ENCODE results near the gene SSC5D. TPM values are rescaled to one million over a fixed set of nuclear protein-coding genes. Genes with fewer than 3 reads are reported as not detected.

SSC5D gene
- total and polyA plus RNA-seq, 2 donors (not counting 1 experiment from before 2014, with no cell fraction given): 3.0 to 19.7 TPM

DNA sequence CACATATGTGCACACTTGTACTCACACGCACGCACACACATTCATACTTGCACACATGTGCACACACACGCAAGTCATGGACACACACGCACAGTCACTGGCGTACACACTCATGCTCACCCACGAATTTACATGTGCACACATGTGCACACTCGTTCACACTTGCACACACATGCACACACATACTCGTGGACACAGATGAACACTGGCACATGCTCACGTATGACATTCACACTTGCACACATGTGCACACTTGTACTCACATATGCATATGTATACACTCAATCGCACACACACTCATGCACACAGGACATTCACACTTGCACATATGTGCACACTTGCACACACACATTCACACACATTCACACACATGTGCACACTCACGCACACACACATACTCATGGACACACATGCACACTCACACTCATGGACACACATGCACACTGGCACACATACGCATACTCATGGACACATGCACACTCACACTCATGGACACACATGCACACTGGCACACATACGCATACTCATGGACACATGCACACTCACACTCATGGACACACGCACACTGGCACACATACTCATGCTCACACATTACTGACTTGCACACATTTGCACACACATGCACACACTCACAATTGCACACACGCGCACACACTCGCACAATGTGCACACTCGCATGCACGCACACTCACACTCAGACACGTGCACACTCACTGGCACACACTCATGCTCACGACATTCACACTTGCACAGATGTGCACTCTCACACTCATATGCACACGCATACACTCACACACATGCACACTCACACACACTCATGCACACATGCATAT, 39.2 kb downstream of the SSC5D start:
- no peaks in the 10 kb centered on the region for H3K27me3 ChIP-seq (ENCODE audit: control insufficient read depth, insufficient read depth, low read length)
- no peak overlapping the region for H3K4me2 ChIP-seq (ENCODE audit: extremely low read depth, insufficient read depth, low read length)
- H3K9me3 ChIP-seq (ENCODE audit: control insufficient read depth, insufficient read depth, low read depth, low read length): no peaks in the 10 kb centered on the region
- DNase-seq (ENCODE audit: low read depth in 2 of 2): no peak
- TF ChIP-seq, protein P1, sequence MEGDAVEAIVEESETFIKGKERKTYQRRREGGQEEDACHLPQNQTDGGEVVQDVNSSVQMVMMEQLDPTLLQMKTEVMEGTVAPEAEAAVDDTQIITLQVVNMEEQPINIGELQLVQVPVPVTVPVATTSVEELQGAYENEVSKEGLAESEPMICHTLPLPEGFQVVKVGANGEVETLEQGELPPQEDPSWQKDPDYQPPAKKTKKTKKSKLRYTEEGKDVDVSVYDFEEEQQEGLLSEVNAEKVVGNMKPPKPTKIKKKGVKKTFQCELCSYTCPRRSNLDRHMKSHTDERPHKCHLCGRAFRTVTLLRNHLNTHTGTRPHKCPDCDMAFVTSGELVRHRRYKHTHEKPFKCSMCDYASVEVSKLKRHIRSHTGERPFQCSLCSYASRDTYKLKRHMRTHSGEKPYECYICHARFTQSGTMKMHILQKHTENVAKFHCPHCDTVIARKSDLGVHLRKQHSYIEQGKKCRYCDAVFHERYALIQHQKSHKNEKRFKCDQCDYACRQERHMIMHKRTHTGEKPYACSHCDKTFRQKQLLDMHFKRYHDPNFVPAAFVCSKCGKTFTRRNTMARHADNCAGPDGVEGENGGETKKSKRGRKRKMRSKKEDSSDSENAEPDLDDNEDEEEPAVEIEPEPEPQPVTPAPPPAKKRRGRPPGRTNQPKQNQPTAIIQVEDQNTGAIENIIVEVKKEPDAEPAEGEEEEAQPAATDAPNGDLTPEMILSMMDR (conservative IDR thresholded peaks at IDR 0.05 in 1 of 2, IDR thresholded peaks at IDR 0.05 in 1 of 2; ENCODE audit: low read depth in 1 of 2, low read length in 2 of 2): no peak
- no peak for TF ChIP-seq EZH2 (IDR thresholded peaks at IDR 0.05; ENCODE audit: low read length, missing control alignments)
- H3K36me3 ChIP-seq (ENCODE audit: control insufficient read depth, insufficient read depth, low read length): no peaks in the 10 kb centered on the region
- no peak overlapping the region for H3K27ac ChIP-seq (ENCODE audit: insufficient read depth, low read length)
- H4K20me1 ChIP-seq (ENCODE audit: control insufficient read depth, extremely low read depth, insufficient read depth, low read length): no peaks in the 10 kb centered on the region
- no peak overlapping the region for H3K9ac ChIP-seq (ENCODE audit: insufficient read depth, low read length)
- no peak overlapping the region for H3K4me3 ChIP-seq (replicated peaks in 1 of 4; ENCODE audit: control extremely low read depth in 1 of 4, insufficient read depth in 1 of 4, low read depth in 3 of 4, low read length in 4 of 4)
- H3K79me2 ChIP-seq (ENCODE audit: control insufficient read depth, insufficient read depth, low read length): no peaks in the 10 kb centered on the region
- H3K4me1 ChIP-seq (ENCODE audit: control insufficient read depth, extremely low read depth, insufficient read depth, low read length): peaks cover 5% of the 10 kb centered on the region
- H2AFZ ChIP-seq (ENCODE audit: low read length): no peak overlapping the region

DNA sequence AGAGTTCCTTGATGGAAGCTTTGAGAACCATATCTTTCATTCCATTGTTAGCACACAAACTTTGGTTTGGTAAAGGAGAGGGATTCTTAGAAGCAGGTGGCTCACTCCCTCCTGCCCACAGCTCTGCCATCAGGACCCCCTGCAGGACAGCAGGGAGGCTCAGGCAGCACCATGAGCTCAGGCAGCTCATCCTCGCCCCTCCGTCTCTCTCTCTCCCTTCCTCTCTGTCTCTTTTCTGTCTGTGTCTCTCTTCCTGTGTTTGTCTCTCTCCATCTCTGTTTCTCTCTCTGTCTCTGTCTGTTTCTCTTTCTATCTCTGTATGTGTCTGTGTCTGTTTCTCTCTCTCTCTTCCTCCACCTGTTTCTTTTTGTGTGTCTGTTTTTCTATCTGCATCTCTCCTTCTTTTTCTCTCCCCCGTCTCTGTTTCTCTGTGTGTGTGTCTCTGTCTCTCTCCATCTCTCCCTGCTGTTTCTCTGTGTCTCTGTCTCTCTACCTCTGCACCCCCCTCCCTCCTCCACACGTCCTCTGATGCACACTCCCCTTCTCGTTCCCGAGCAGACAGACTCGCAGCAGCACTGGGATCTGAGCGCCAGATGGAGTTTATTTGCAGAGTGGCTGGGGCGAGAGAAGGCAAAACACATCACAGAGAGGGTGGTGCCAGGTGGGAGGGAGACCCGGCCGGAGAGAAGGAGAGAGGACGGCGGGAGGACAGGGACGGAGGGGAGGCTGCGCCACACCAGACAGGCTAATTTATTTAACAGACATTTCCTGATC, 40.0 kb downstream of the SSC5D start:
- Histone ChIP-seq H3K36me3 (ENCODE audit: control insufficient read depth, insufficient read depth, low read length) (no peaks in the 10 kb centered on the region), H3K27me3 (ENCODE audit: control insufficient read depth, insufficient read depth, low read length) (no peaks in the 10 kb centered on the region), H4K20me1 (ENCODE audit: control insufficient read depth, extremely low read depth, insufficient read depth, low read length) (no peaks in the 10 kb centered on the region), H3K4me1 (ENCODE audit: control insufficient read depth, extremely low read depth, insufficient read depth, low read length) (peaks cover 5% of the 10 kb centered on the region), H3K4me2 (ENCODE audit: extremely low read depth, insufficient read depth, low read length) (peak overlapping the region; percentile 44), H2AFZ (ENCODE audit: low read length) (no peak overlapping the region), H3K4me3 (replicated peaks in 1 of 4; ENCODE audit: control extremely low read depth in 1 of 4, insufficient read depth in 1 of 4, low read depth in 3 of 4, low read length in 4 of 4) (no peak overlapping the region), H3K9me3 (ENCODE audit: control insufficient read depth, insufficient read depth, low read depth, low read length) (no peaks in the 10 kb centered on the region), H3K79me2 (ENCODE audit: control insufficient read depth, insufficient read depth, low read length) (no peaks in the 10 kb centered on the region), H3K27ac (ENCODE audit: insufficient read depth, low read length) (no peak overlapping the region), H3K9ac (ENCODE audit: insufficient read depth, low read length) (peak overlapping the region; percentile 16)
- peak in 1 of 2 donors; percentile 20 for DNase-seq (ENCODE audit: low read depth in 2 of 2)
- TF ChIP-seq, protein P1 (conservative IDR thresholded peaks at IDR 0.05 in 1 of 2, IDR thresholded peaks at IDR 0.05 in 1 of 2; ENCODE audit: low read depth in 1 of 2, low read length in 2 of 2): no peak
- TF ChIP-seq EZH2 (IDR thresholded peaks at IDR 0.05; ENCODE audit: low read length, missing control alignments): no peak

DNA sequence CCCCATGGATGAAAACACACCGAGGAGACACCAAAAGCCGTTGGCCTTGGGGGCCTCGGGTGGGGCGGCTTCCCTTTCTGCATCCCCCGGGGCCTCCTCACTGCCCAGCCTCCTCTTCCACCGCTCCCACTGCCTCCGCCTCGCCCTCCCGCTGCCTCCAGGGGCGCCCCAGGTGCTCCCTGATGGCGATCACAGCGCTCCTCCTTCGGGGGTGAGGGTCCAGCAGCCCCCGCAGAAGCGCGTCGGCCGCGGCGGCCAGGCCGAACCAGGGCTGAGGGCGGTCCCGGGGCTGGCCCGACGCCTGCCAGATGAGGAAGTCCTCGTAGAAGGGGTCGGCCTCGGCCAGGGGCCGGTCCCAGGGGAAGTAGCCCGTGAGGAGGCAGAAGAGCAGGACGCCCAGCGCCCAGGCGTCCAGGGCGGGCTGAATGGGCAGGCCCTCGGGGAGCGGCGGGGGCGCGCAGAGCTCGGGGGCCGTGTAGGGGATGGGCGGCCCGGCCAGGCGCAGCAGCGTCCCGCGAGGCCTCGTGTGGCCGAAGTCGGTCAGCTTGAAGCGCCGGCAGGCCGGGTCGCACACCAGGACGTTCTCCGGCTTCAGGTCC, 41.5 kb downstream of the SSC5D start:
- Histone ChIP-seq H3K27ac (ENCODE audit: insufficient read depth, low read length) (no peak overlapping the region), H4K20me1 (ENCODE audit: control insufficient read depth, extremely low read depth, insufficient read depth, low read length) (no peaks in the 10 kb centered on the region), H3K79me2 (ENCODE audit: control insufficient read depth, insufficient read depth, low read length) (no peaks in the 10 kb centered on the region), H3K9me3 (ENCODE audit: control insufficient read depth, insufficient read depth, low read depth, low read length) (no peaks in the 10 kb centered on the region), H3K27me3 (ENCODE audit: control insufficient read depth, insufficient read depth, low read length) (no peaks in the 10 kb centered on the region), H3K9ac (ENCODE audit: insufficient read depth, low read length) (no peak overlapping the region), H3K4me3 (replicated peaks in 1 of 4; ENCODE audit: control extremely low read depth in 1 of 4, insufficient read depth in 1 of 4, low read depth in 3 of 4, low read length in 4 of 4) (no peak overlapping the region), H3K36me3 (ENCODE audit: control insufficient read depth, insufficient read depth, low read length) (no peaks in the 10 kb centered on the region), H3K4me2 (ENCODE audit: extremely low read depth, insufficient read depth, low read length) (no peak overlapping the region), H2AFZ (ENCODE audit: low read length) (no peak overlapping the region), H3K4me1 (ENCODE audit: control insufficient read depth, extremely low read depth, insufficient read depth, low read length) (peaks cover 5% of the 10 kb centered on the region)
- no peak for DNase-seq (ENCODE audit: low read depth in 2 of 2)
- TF ChIP-seq, protein P1 (conservative IDR thresholded peaks at IDR 0.05 in 1 of 2, IDR thresholded peaks at IDR 0.05 in 1 of 2; ENCODE audit: low read depth in 1 of 2, low read length in 2 of 2): no peak
- TF ChIP-seq EZH2 (IDR thresholded peaks at IDR 0.05; ENCODE audit: low read length, missing control alignments): no peak

Measured in fibroblast of lung (primary cell).